Endothelial cell (in vitro differentiated cells): ENCODE data around the gene TMEM108. TPM values are rescaled to one million over a fixed set of nuclear protein-coding genes. Genes with fewer than 3 reads are reported as not detected.

ENCODE experiments used
- DNase-seq: peaks from one replicate; pipeline ENCODE4 v3.0.0; 2021; ENCODE audit warnings: low spot score
- H3K27ac Mint-ChIP-seq: one replicate; pipeline ENCODE4 v1.8.0; 2021; ENCODE audit warnings: mixed read lengths, inconsistent platforms; ENCODE audit not compliant: unreplicated experiment
- H3K27me3 Mint-ChIP-seq: one replicate; pipeline ENCODE4 v1.8.0; 2021; ENCODE audit warnings: mild to moderate bottlenecking, moderate library complexity, mixed read lengths, inconsistent platforms; ENCODE audit not compliant: unreplicated experiment
- H3K36me3 Mint-ChIP-seq: one replicate; pipeline ENCODE4 v1.8.0; 2021; ENCODE audit warnings: mild to moderate bottlenecking, low read depth, mixed read lengths, inconsistent platforms; ENCODE audit not compliant: unreplicated experiment
- H3K4me1 Mint-ChIP-seq: one replicate; pipeline ENCODE4 v1.8.0; 2021; ENCODE audit warnings: mild to moderate bottlenecking, mixed read lengths, inconsistent platforms; ENCODE audit not compliant: unreplicated experiment
- H3K4me3 Mint-ChIP-seq: one replicate; pipeline ENCODE4 v1.8.0; 2021; ENCODE audit warnings: mild to moderate bottlenecking, mixed read lengths, inconsistent platforms; ENCODE audit not compliant: unreplicated experiment
- H3K9me3 Mint-ChIP-seq: one replicate; pipeline ENCODE4 v1.8.0; 2021; ENCODE audit warnings: mixed read lengths, inconsistent platforms; ENCODE audit not compliant: unreplicated experiment
- CTCF ChIP-seq: fragments of 200-600 bp; sonication (generic); IDR thresholded peaks from one replicate; pipeline ENCODE4 v1.5.0; 2021; ENCODE audit warnings: antibody characterized with exemption; ENCODE audit not compliant: unreplicated experiment
- total RNA-seq: library from RNA; stranded (reverse); fragmentation: NEBNext Ultra II Directional; extraction: Animal tissue kit (Norgen Biotek cat#: 25700); gene quantifications from one replicate; pipeline ENCODE4 v1.2.1, GENCODE V29; 2021; ENCODE audit not compliant: unreplicated experiment

TMEM108 gene
- total RNA-seq, 1 donor from 2014 or later: 14.2 TPM

GRCh38 chr3:133121450-133121849 is 83.3 kb downstream of the TMEM108 start:
- H3K4me3 Mint-ChIP-seq: no peak overlapping the region
- H3K27me3 Mint-ChIP-seq: no peaks in the 10 kb centered on the region
- TF ChIP-seq CTCF: no peak
- peaks cover 14% of the 10 kb centered on the region for H3K4me1 Mint-ChIP-seq
- peak overlapping the region; percentile 89 for H3K27ac Mint-ChIP-seq
- no peaks in the 10 kb centered on the region for H3K36me3 Mint-ChIP-seq
- no peak for DNase-seq
- H3K9me3 Mint-ChIP-seq: no peaks in the 10 kb centered on the region

GRCh38 chr3:133123636-133124035 is 85.4 kb downstream of the TMEM108 start:
- H3K4me1 Mint-ChIP-seq: peaks cover 20% of the 10 kb centered on the region
- H3K27me3 Mint-ChIP-seq: no peaks in the 10 kb centered on the region
- no peak for DNase-seq
- H3K27ac Mint-ChIP-seq: no peak overlapping the region
- H3K36me3 Mint-ChIP-seq: no peaks in the 10 kb centered on the region
- H3K9me3 Mint-ChIP-seq: no peaks in the 10 kb centered on the region
- TF ChIP-seq CTCF: no peak
- no peak overlapping the region for H3K4me3 Mint-ChIP-seq

GRCh38 chr3:133124511-133124910 is 86.3 kb downstream of the TMEM108 start:
- peaks cover 20% of the 10 kb centered on the region for H3K4me1 Mint-ChIP-seq
- H3K4me3 Mint-ChIP-seq: no peak overlapping the region
- no peaks in the 10 kb centered on the region for H3K36me3 Mint-ChIP-seq
- H3K9me3 Mint-ChIP-seq: no peaks in the 10 kb centered on the region
- DNase-seq: no peak
- no peaks in the 10 kb centered on the region for H3K27me3 Mint-ChIP-seq
- TF ChIP-seq CTCF: no peak
- H3K27ac Mint-ChIP-seq: no peak overlapping the region

GRCh38 chr3:133125171-133125570 is 87.0 kb downstream of the TMEM108 start:
- Mint-ChIP-seq H3K9me3 (no peaks in the 10 kb centered on the region), H3K36me3 (no peaks in the 10 kb centered on the region), H3K27me3 (no peaks in the 10 kb centered on the region), H3K4me1 (peaks cover 20% of the 10 kb centered on the region), H3K4me3 (no peak overlapping the region), H3K27ac (no peak overlapping the region)
- no peak for TF ChIP-seq CTCF
- DNase-seq: no peak

GRCh38 chr3:133125802-133126201 is 87.6 kb downstream of the TMEM108 start:
- no peaks in the 10 kb centered on the region for H3K36me3 Mint-ChIP-seq
- no peaks in the 10 kb centered on the region for H3K9me3 Mint-ChIP-seq
- no peak overlapping the region for H3K27ac Mint-ChIP-seq
- DNase-seq: no peak
- no peak overlapping the region for H3K4me3 Mint-ChIP-seq
- H3K4me1 Mint-ChIP-seq: peaks cover 20% of the 10 kb centered on the region
- no peaks in the 10 kb centered on the region for H3K27me3 Mint-ChIP-seq
- no peak for TF ChIP-seq CTCF
